Measurements from ENCODE around the gene ATXN7L3. TPM values are rescaled to one million over a fixed set of nuclear protein-coding genes. Genes with fewer than 3 reads are reported as not detected.

The ATXN7L3 gene
- total and polyA plus RNA-seq, 9 of the 15 experiments (the other 6 are each of a cell fraction or from before 2014, with no cell fraction given), result 0.62 to 66.1 (median 33.2) TPM

- TF ChIP-seq ZMIZ1 (IDR thresholded peaks at IDR 0.05; ENCODE audit: low read depth in 2 of 2, low read length in 2 of 2) (peak in 1 of 2 experiments; percentile 30; a peak in 1 of 4 replicates), TAF9B (IDR thresholded peaks at IDR 0.05; ENCODE audit: partially characterized antibody) (peak; percentile 55), ESRRA (IDR thresholded peaks at IDR 0.05; ENCODE audit: borderline replicate concordance, low read depth) (peak; percentile 46), ZNF586 (CRISPR knock-in tag; conservative IDR thresholded peaks at IDR 0.05) (no peak), L3MBTL2 (IDR thresholded peaks at IDR 0.05) (peak; percentile 22; the same call in 1 of the 2 replicates), CREB1 (IDR thresholded peaks at IDR 0.05) (peak; percentile 99), CREB1 (CRISPR knock-in tag; IDR thresholded peaks at IDR 0.05) (peak; percentile 97), TAF1 (IDR thresholded peaks at IDR 0.05; ENCODE audit: control insufficient read depth, extremely low read depth, insufficient read depth, low read length, severe bottlenecking) (peak; percentile 78), CBFA2T3 (IDR thresholded peaks at IDR 0.05) (no peak), ZNF589 (CRISPR knock-in tag; IDR thresholded peaks at IDR 0.05; ENCODE audit: low read depth) (peak; percentile 75; the same call in 1 of the 2 replicates), ZNF830 (CRISPR knock-in tag; IDR thresholded peaks at IDR 0.05) (no peak), E2F3 (CRISPR knock-in tag; IDR thresholded peaks at IDR 0.05) (no peak; the same call in 1 of the 2 replicates), RBM25 (IDR thresholded peaks at IDR 0.05; ENCODE audit: low read depth, low read length, severe bottlenecking) (no peak), SP1 (CRISPR knock-in tag; IDR thresholded peaks at IDR 0.05) (peak; percentile 97), PML (IDR thresholded peaks at IDR 0.05; ENCODE audit: low read length) (peak; percentile 83), PHB2 (IDR thresholded peaks at IDR 0.05; ENCODE audit: low read depth) (no peak), E2F5 (CRISPR knock-in tag; IDR thresholded peaks at IDR 0.05) (no peak), RERE (CRISPR knock-in tag; IDR thresholded peaks at IDR 0.05; ENCODE audit: borderline replicate concordance) (no peak)
Measured at GRCh38 chr17:44186307-44187130, 13.2 kb downstream of the ATXN7L3 start, which contains the start of gene TMUB2 (continued).

All from K562 (cell line).